Measurements from ENCODE around the gene COL26A1.

- TF ChIP-seq CTCF (IDR thresholded peaks at IDR 0.05; ENCODE audit: insufficient read depth, low read length), result no peak
- no peak for TF ChIP-seq SPI1 (IDR thresholded peaks at IDR 0.05; ENCODE audit: borderline replicate concordance, low read depth)
- TF ChIP-seq POLR2AphosphoS5 (IDR thresholded peaks at IDR 0.05; ENCODE audit: low read depth), result no peak
- no peak for TF ChIP-seq GABPA (IDR thresholded peaks at IDR 0.05; ENCODE audit: low read depth)
These were observed 156.8 kb downstream of the COL26A1 start for GRCh38 chr7:101519324-101520023.
